Daoy (cell line): ENCODE measurements around the gene LRRC56. TPM values are rescaled to one million over a fixed set of nuclear protein-coding genes. Genes with fewer than 3 reads are reported as not detected.

Experiments
- DNase-seq: peaks from one replicate; pipeline ENCODE4 v3.0.0-alpha.2; 2015; ENCODE audit warnings: low read depth
- total RNA-seq: library from RNA; depleted of rRNA; stranded (reverse); fragments of >200 nt; shearing (Covaris generic); gene quantifications from 2 replicates; pipeline ENCODE4 v1.2.3, GENCODE V29; 2014

Gene LRRC56
- total RNA-seq, 1 experiment from 2014 or later = 0.11 TPM

- peak; percentile 0 for DNase-seq
These were observed 1.2 kb downstream of the LRRC56 start for GRCh38 chr11:538431-539051.

- no peak for DNase-seq
These were observed 2.7 kb downstream of the LRRC56 start for GRCh38 chr11:539971-540481.

GRCh38 chr11:540583-541432 is 3.5 kb downstream of the LRRC56 start:
- DNase-seq = no peak

GRCh38 chr11:541433-541885 is 4.1 kb downstream of the LRRC56 start:
- no peak for DNase-seq

GRCh38 chr11:544817-545166 is 7.5 kb downstream of the LRRC56 start:
- no peak for DNase-seq

- DNase-seq = no peak
These were observed 7.8 kb downstream of the LRRC56 start for GRCh38 chr11:545171-545570.

GRCh38 chr11:548700-549603 is 11.6 kb downstream of the LRRC56 start:
- no peak for DNase-seq

GRCh38 chr11:550021-550745 is 12.9 kb downstream of the LRRC56 start:
- DNase-seq = no peak

GRCh38 chr11:550746-551085 is 13.4 kb downstream of the LRRC56 start:
- DNase-seq = no peak

GRCh38 chr11:551131-551530 is 13.8 kb downstream of the LRRC56 start:
- no peak for DNase-seq

GRCh38 chr11:551596-551995 is 14.3 kb downstream of the LRRC56 start:
- no peak for DNase-seq

- DNase-seq = no peak
These were observed 16.0 kb downstream of the LRRC56 start for GRCh38 chr11:553083-553987.

GRCh38 chr11:553988-554340 is 16.6 kb downstream of the LRRC56 start:
- DNase-seq = no peak

GRCh38 chr11:554428-555226 is 17.3 kb downstream of the LRRC56 start:
- DNase-seq = peak; percentile 77

GRCh38 chr11:555227-555779 is 18.0 kb downstream of the LRRC56 start:
- no peak for DNase-seq

- DNase-seq = no peak
These were observed 18.7 kb downstream of the LRRC56 start for GRCh38 chr11:555780-556661.

GRCh38 chr11:556662-557256 is 19.4 kb downstream of the LRRC56 start:
- DNase-seq = no peak
